RWPE2 (cell line): Measurements from ENCODE around the gene CKS2.

Source experiments
- ATAC-seq: fragments of 200-7000 bp; cut with Tn5 transposase; 3 replicates; pipeline ENCODE4 v1.9.1; 2021; ENCODE audit warnings: low read depth
- DNase-seq: peaks from one replicate; pipeline ENCODE4 v3.0.0-alpha.2; 2020; ENCODE audit warnings: low spot score
- H3K27ac ChIP-seq: fragments of 450-650 bp; 2 replicates; pipeline ENCODE4 v1.5.1; 2017; ENCODE audit warnings: mild to moderate bottlenecking; ENCODE audit not compliant: poor library complexity, severe bottlenecking
- H3K27me3 ChIP-seq: fragments of 250-450 bp; sonication (Bioruptor Pico); 2 replicates; pipeline ENCODE4 v1.5.1; 2021; ENCODE audit warnings: mild to moderate bottlenecking, moderate library complexity; ENCODE audit not compliant: insufficient read depth, poor library complexity, severe bottlenecking
- H3K36me3 ChIP-seq: fragments of 250-450 bp; sonication (Bioruptor Pico); 2 replicates; pipeline ENCODE4 v1.5.1; 2020; ENCODE audit warnings: low read depth, mild to moderate bottlenecking, moderate library complexity
- H3K4me1 ChIP-seq: fragments of 250-450 bp; sonication (Bioruptor Pico); 2 replicates; pipeline ENCODE4 v1.5.1; 2021; ENCODE audit warnings: mild to moderate bottlenecking, moderate library complexity; ENCODE audit not compliant: insufficient read depth, poor library complexity, severe bottlenecking
- H3K4me3 ChIP-seq: fragments of 250-450 bp; sonication (Bioruptor Pico); 2 replicates; pipeline ENCODE4 v1.5.1; 2021; ENCODE audit warnings: mild to moderate bottlenecking, moderate library complexity; ENCODE audit not compliant: severe bottlenecking
- H3K9me3 ChIP-seq: fragments of 250-450 bp; sonication (Bioruptor Pico); 2 replicates; pipeline ENCODE4 v1.5.1; 2021; ENCODE audit warnings: mild to moderate bottlenecking, moderate library complexity; ENCODE audit not compliant: severe bottlenecking
- CTCF ChIP-seq: fragments of 450-650 bp; IDR thresholded peaks from one replicate; pipeline ENCODE4 v1.5.1; 2017; ENCODE audit warnings: mild to moderate bottlenecking, moderate library complexity; ENCODE audit not compliant: poor library complexity, severe bottlenecking

The CKS2 gene

GRCh38 chr9:89351584-89352300 is 40.7 kb downstream of the CKS2 start:
- no peak for TF ChIP-seq CTCF
- Histone ChIP-seq H3K27me3 (no peaks in the 10 kb centered on the region), H3K27ac (no peak overlapping the region), H3K4me1 (no peaks in the 10 kb centered on the region), H3K4me3 (no peak overlapping the region), H3K9me3 (no peaks in the 10 kb centered on the region), H3K36me3 (peaks cover 88% of the 10 kb centered on the region)
- DNase-seq (no peak), ATAC-seq (no peak)

- TF ChIP-seq CTCF, result no peak
- DNase-seq (no peak), ATAC-seq (no peak)
- Histone ChIP-seq H3K9me3 (no peaks in the 10 kb centered on the region), H3K36me3 (peaks cover 87% of the 10 kb centered on the region), H3K4me3 (no peak overlapping the region), H3K27ac (no peak overlapping the region), H3K27me3 (no peaks in the 10 kb centered on the region), H3K4me1 (no peaks in the 10 kb centered on the region)
Observed at GRCh38 chr9:89352451-89352850, 41.5 kb downstream of the CKS2 start.

- Histone ChIP-seq H3K27ac (no peak overlapping the region), H3K4me1 (no peaks in the 10 kb centered on the region), H3K4me3 (no peak overlapping the region), H3K27me3 (no peaks in the 10 kb centered on the region), H3K36me3 (peaks cover 86% of the 10 kb centered on the region), H3K9me3 (no peaks in the 10 kb centered on the region)
- DNase-seq (no peak), ATAC-seq (no peak)
- TF ChIP-seq CTCF, result no peak
Observed at GRCh38 chr9:89352874-89353649, 42.1 kb downstream of the CKS2 start.

GRCh38 chr9:89353989-89354388 is 43.0 kb downstream of the CKS2 start:
- Histone ChIP-seq H3K4me1 (no peaks in the 10 kb centered on the region), H3K36me3 (peaks cover 89% of the 10 kb centered on the region), H3K4me3 (no peak overlapping the region), H3K27ac (no peak overlapping the region), H3K9me3 (no peaks in the 10 kb centered on the region), H3K27me3 (no peaks in the 10 kb centered on the region)
- DNase-seq (no peak), ATAC-seq (no peak)
- TF ChIP-seq CTCF, result no peak

GRCh38 chr9:89354471-89354870 is 43.5 kb downstream of the CKS2 start:
- peaks cover 89% of the 10 kb centered on the region for H3K36me3 ChIP-seq
- H3K4me3 ChIP-seq, result no peak overlapping the region
- H3K27ac ChIP-seq, result no peak overlapping the region
- H3K4me1 ChIP-seq, result no peaks in the 10 kb centered on the region
- ATAC-seq (no peak), DNase-seq (no peak)
- TF ChIP-seq CTCF, result no peak
- H3K9me3 ChIP-seq, result no peaks in the 10 kb centered on the region
- H3K27me3 ChIP-seq, result no peaks in the 10 kb centered on the region
